HCT116 (cell line): ENCODE results near the gene ATP1A1. TPM values are rescaled to one million over a fixed set of nuclear protein-coding genes. Genes with fewer than 3 reads are reported as not detected.

Experiments
- total RNA-seq: library from RNA; stranded (reverse); gene quantifications from one replicate; pipeline ENCODE4 v1.2.1, GENCODE V29; 2021; ENCODE audit not compliant: unreplicated experiment

The ATP1A1 gene
- total RNA-seq, 1 experiment from 2014 or later, result 290 TPM

Other genes with a start within 250 kb of the ATP1A1 start
- gene CD58, start 197.8 kb downstream of the ATP1A1 start, total RNA-seq, result 18.0 TPM